Measurements from ENCODE around the gene MAGEA2B. TPM values are rescaled to one million over a fixed set of nuclear protein-coding genes. Genes with fewer than 3 reads are reported as not detected.

The MAGEA2B gene
- total RNA-seq, 1 donor from 2014 or later = not detected

Other genes starting within 250 kb of the MAGEA2B start
- 0.05 and 0.07 TPM in 2 replicates for gene GABRQ, start 76.7 kb upstream of the MAGEA2B start, total RNA-seq
- not detected in 2 replicates for gene MAGEA3, start 15.8 kb upstream of the MAGEA2B start, total RNA-seq
- gene CSAG2, start 5.4 kb upstream of the MAGEA2B start, total RNA-seq = not detected in 2 replicates
- not detected in 2 replicates for gene CSAG1, start 19.1 kb downstream of the MAGEA2B start, total RNA-seq
- gene MAGEA12, start 19.1 kb downstream of the MAGEA2B start, total RNA-seq = not detected in 2 replicates
- not detected in 2 replicates for gene MAGEA2, start 39.2 kb downstream of the MAGEA2B start, total RNA-seq
- not detected in 2 replicates for gene CSAG3, start 44.6 kb downstream of the MAGEA2B start, total RNA-seq
- not detected in 2 replicates for gene MAGEA6, start 55.1 kb downstream of the MAGEA2B start, total RNA-seq
- 9.9 and 11.3 TPM in 2 replicates for gene CETN2, start 116.1 kb downstream of the MAGEA2B start, total RNA-seq
- 25.9 and 26.7 TPM in 2 replicates for gene NSDHL, start 116.4 kb downstream of the MAGEA2B start, total RNA-seq
- 0.68 and 0.83 TPM in 2 replicates for gene ZNF185, start 183.4 kb downstream of the MAGEA2B start, total RNA-seq

Data from activated T-helper 2 cell treated with anti-CD3 and anti-CD28 coated beads, Interferon-gamma antibody, Interleukin-2, Interleukin-4, amounts not matched to agents 10 μg/mL and 5 μg/mL and 100 μg/mL, durations not matched to agents 14 hours and 24 hours and 36 hours (primary cell).